ENCODE results near the gene PLEKHA4. TPM values are rescaled to one million over a fixed set of nuclear protein-coding genes. Genes with fewer than 3 reads are reported as not detected.

The PLEKHA4 gene
- total and polyA plus RNA-seq, 10 of the 15 experiments (the other 5 are each of a cell fraction or from before 2014, with no cell fraction given): 0.13 to 10.0 (median 6.4) TPM; not detected in 1

DNA sequence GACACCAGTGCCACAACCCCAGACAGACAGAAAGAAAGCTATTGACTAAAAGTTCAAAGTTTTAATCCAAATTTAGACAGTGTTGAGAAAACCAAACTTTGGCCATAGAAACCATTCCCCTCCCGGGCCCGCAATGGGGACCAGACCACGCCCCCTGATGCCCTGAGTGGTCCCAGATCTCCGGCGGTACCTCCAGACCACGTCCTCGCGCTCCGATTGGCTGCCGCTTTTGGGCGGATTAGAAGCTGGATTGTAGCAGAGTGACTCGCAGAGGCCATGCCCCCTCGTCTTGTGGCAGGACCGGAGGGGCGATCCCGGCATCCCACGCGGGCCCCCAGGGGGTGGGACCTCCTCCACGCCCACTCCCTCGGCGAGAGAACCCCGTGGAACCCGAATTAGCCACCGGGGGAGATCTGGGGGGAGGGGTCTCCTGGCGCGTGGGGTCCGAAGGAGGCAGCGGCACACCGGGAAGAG is 31.3 kb downstream of the PLEKHA4 start (continued):
- TF ChIP-seq SPI1 (IDR thresholded peaks at IDR 0.05; ENCODE audit: borderline replicate concordance, insufficient read depth, low read depth, low read length) (no peak), HDAC6 (IDR thresholded peaks at IDR 0.05; ENCODE audit: unreplicated experiment) (no peak)
- TF ChIP-seq, protein P1, sequence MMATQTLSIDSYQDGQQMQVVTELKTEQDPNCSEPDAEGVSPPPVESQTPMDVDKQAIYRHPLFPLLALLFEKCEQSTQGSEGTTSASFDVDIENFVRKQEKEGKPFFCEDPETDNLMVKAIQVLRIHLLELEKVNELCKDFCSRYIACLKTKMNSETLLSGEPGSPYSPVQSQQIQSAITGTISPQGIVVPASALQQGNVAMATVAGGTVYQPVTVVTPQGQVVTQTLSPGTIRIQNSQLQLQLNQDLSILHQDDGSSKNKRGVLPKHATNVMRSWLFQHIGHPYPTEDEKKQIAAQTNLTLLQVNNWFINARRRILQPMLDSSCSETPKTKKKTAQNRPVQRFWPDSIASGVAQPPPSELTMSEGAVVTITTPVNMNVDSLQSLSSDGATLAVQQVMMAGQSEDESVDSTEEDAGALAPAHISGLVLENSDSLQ (IDR thresholded peaks at IDR 0.05): peak; percentile 65; the same call in 1 of the 2 replicates

DNA sequence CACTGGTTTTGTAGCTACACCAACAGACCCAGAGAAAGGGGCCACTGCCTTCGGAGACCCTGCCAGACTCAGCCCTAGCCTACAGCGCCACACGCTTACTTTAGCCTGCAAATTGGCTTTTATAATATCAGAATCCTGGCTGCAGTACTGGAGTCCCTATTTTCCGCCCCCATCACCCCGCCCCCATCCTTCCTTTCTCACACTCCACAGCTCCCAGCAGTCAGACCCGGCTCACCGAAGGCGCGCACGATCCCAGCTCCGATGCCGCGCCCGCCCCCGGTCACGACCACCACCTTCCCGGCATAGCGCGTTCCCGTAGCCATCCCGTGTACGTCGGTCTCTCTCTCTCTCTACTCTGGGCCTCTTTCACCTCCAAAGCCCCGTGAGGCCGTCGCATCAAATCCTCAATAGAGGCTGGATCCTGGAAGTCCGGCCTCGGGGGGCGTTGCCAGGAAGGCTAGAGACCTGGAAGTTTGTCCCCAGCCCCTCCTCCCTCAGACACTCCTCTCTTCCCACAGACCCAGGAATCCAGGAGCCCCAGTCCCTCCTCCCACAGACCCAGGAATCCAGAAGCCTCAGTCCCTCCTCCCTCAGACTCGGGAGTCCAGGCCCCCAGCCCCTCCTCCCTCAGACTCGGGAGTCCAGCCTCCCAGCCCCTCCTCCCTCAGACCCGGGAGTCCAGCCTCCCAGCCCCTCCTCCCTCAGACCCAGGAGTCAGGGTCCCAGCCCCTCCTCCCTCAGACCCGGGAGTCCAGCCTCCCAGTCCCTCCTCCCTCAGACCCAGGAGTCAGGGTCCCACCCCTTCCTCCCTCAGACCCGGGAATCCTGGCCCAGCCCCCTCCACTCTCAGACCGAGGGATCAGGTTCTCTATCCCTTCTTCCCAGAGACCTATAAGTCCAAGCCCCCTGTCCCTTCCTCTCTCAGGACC is 32.1 kb downstream of the PLEKHA4 start, which contains the start of gene HSD17B14:
TSS of gene HSD17B14 (minus strand) at position 403 of the 929 bp plus-strand sequence. CDS start at position 323, 80 bp downstream.
- Histone ChIP-seq H3K36me3 (ENCODE audit: control insufficient read depth in 2 of 2, insufficient read depth in 2 of 2, low read length in 1 of 2) (no peaks in the 10 kb centered on the region), H4K20me1 (ENCODE audit: control insufficient read depth, insufficient read depth) (no peaks in the 10 kb centered on the region), H3K79me2 (ENCODE audit: control insufficient read depth, insufficient read depth, low read length) (no peaks in the 10 kb centered on the region), H3K27me3 (replicated peaks in 1 of 2; ENCODE audit: control insufficient read depth in 2 of 2, insufficient read depth in 2 of 2, low read length in 1 of 2) (no peaks in the 10 kb centered on the region), H3K9ac (ENCODE audit: control insufficient read depth, insufficient read depth, low read length) (peak within 1 kb of the TSS; percentile 62), H3K4me1 (ENCODE audit: control insufficient read depth, insufficient read depth, low read length) (peaks cover 15% of the 10 kb centered on the region), H3K4me3 (peak within 1 kb of the TSS; percentile 72), H2AFZ (ENCODE audit: control insufficient read depth, low read depth, low read length) (peak within 1 kb of the TSS; percentile 79), H3K4me2 (ENCODE audit: control insufficient read depth, insufficient read depth) (peak within 1 kb of the TSS; percentile 69), H3K27ac (ENCODE audit: control insufficient read depth, insufficient read depth) (peak within 1 kb of the TSS; percentile 67), H3K9me3 (replicated peaks; ENCODE audit: control insufficient read depth, insufficient read depth, low read length) (no peaks in the 10 kb centered on the region)
- ChIA-PET POLR2A (interaction anchor here (0.6 to 1.9 kb wide), 10 partner anchors 37 to 446 kb away, joined by 3 to 7 read pairs (median 4); partner anchors contain the start of gene PPP1R15A), SMC1A (ENCODE audit: uncharacterized antibody, unreplicated experiment) (interaction anchor here (0.6 to 3.0 kb wide), 15 partner anchors 8 to 331 kb away, joined by 3 to 33 read pairs (median 4); no protein-coding TSS in a partner anchor), RAD21 (ENCODE audit: unreplicated experiment) (interaction anchor here (0.8 to 2.9 kb wide), 13 partner anchors 10 to 191 kb away, joined by 3 to 33 read pairs (median 6); partner anchors contain the start of genes BCAT2, CA11, GYS1 and RUVBL2), CTCF (interaction anchor here (0.6 to 15.6 kb wide), 22 partner anchors 8 to 329 kb away, joined by 3 to 520 read pairs (median 4); partner anchors contain the start of genes BCAT2, CA11, FTL and GYS1)
- ATAC-seq (peak; percentile 43), FAIRE-seq (no peak), DNase-seq (ENCODE audit: low read depth, low spot score) (no peak)
- intact Hi-C loops (cut with micrococcal nuclease; ENCODE audit: unreplicated experiment) (loop anchor here (5.0 kb wide), 1 partner anchor 189 kb away; the partner anchor contains the start of gene CA11), in situ Hi-C loops (cut with MboI) (loop anchor here (5.0 kb wide), 2 partner anchors 39 to 189 kb away; partner anchors contain the start of gene CA11)
- no TSS peak for BruUV-seq (replicated peaks)
- 8% methylated on average over 33 of the region's 35 CpGs for WGBS (ENCODE audit: insufficient coverage, insufficient replicate concordance, low lambda C conversion rate, missing lambda C conversion rate)
- TF ChIP-seq ATF7 (IDR thresholded peaks at IDR 0.05; ENCODE audit: low read depth) (no peak), IKZF2 (IDR thresholded peaks at IDR 0.05) (0 out of 4 replicates have a peak, but pooled peaks of 1 of the 2 experiments have one; percentile 3), ZNF217 (IDR thresholded peaks at IDR 0.05) (no peak), MXI1 (IDR thresholded peaks at IDR 0.05; ENCODE audit: low read depth, low read length) (peak; percentile 1; the same call in 1 of the 2 replicates), LARP7 (IDR thresholded peaks at IDR 0.05) (no peak), SIN3A (IDR thresholded peaks at IDR 0.05; ENCODE audit: low read depth, low read length) (0 out of 2 replicates have a peak, but pooled peaks have one; percentile 4), EED (IDR thresholded peaks at IDR 0.05; ENCODE audit: low read depth) (0 out of 2 replicates have a peak, but pooled peaks have one; percentile 19), SREBF1 (IDR thresholded peaks at IDR 0.05; ENCODE audit: low read length) (no peak), TCF12 (IDR thresholded peaks at IDR 0.05; ENCODE audit: low read depth, low read length) (no peak), STAT1 (conservative IDR thresholded peaks at IDR 0.05) (no peak), ZNF274 (IDR thresholded peaks at IDR 0.05; ENCODE audit: insufficient read depth, insufficient read length) (no peak), ZZZ3 (IDR thresholded peaks at IDR 0.05; ENCODE audit: control insufficient read depth, insufficient read length, low read depth) (no peak), CEBPB (IDR thresholded peaks at IDR 0.05; ENCODE audit: borderline replicate concordance in 1 of 2, low read depth in 2 of 2, low read length in 2 of 2) (no peak), RELA (IDR thresholded peaks at IDR 0.05; ENCODE audit: borderline replicate concordance, partially characterized antibody) (no peak)
- TF ChIP-seq, protein P2, sequence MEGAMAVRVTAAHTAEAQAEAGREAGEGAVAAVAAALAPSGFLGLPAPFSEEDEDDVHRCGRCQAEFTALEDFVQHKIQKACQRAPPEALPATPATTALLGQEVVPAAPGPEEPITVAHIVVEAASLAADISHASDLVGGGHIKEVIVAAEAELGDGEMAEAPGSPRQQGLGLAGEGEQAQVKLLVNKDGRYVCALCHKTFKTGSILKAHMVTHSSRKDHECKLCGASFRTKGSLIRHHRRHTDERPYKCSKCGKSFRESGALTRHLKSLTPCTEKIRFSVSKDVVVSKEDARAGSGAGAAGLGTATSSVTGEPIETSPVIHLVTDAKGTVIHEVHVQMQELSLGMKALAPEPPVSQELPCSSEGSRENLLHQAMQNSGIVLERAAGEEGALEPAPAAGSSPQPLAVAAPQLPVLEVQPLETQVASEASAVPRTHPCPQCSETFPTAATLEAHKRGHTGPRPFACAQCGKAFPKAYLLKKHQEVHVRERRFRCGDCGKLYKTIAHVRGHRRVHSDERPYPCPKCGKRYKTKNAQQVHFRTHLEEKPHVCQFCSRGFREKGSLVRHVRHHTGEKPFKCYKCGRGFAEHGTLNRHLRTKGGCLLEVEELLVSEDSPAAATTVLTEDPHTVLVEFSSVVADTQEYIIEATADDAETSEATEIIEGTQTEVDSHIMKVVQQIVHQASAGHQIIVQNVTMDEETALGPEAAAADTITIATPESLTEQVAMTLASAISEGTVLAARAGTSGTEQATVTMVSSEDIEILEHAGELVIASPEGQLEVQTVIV (IDR thresholded peaks at IDR 0.05; ENCODE audit: borderline replicate concordance, partially characterized antibody): no peak
